Measurements from ENCODE around the gene MNAT1.

GRCh38 chr14:60922050-60922449 is 187.5 kb downstream of the MNAT1 start:
- TF ChIP-seq, protein P1, sequence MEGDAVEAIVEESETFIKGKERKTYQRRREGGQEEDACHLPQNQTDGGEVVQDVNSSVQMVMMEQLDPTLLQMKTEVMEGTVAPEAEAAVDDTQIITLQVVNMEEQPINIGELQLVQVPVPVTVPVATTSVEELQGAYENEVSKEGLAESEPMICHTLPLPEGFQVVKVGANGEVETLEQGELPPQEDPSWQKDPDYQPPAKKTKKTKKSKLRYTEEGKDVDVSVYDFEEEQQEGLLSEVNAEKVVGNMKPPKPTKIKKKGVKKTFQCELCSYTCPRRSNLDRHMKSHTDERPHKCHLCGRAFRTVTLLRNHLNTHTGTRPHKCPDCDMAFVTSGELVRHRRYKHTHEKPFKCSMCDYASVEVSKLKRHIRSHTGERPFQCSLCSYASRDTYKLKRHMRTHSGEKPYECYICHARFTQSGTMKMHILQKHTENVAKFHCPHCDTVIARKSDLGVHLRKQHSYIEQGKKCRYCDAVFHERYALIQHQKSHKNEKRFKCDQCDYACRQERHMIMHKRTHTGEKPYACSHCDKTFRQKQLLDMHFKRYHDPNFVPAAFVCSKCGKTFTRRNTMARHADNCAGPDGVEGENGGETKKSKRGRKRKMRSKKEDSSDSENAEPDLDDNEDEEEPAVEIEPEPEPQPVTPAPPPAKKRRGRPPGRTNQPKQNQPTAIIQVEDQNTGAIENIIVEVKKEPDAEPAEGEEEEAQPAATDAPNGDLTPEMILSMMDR (IDR thresholded peaks at IDR 0.05): no peak
- TF ChIP-seq POLR2A (IDR thresholded peaks at IDR 0.05): no peak
